ENCODE data around the gene RANBP9. TPM values are rescaled to one million over a fixed set of nuclear protein-coding genes. Genes with fewer than 3 reads are reported as not detected.
A peak's percentile ranks its signal among the peaks of the same experiment; 100 is the strongest.

The RANBP9 gene
- total RNA-seq, 2 donors from 2014 or later = 52.9 to 75.5 TPM

GRCh38 chr6:13689511-13690256 lies 22.0 kb downstream of the RANBP9 start:
- H3K36me3 Mint-ChIP-seq = peaks cover 8 to 53% of the 10 kb centered on the region in 2 donors
- DNase-seq (ENCODE audit: low spot score in 2 of 2) (no peak), ATAC-seq (peak; percentile 70 to 76)
- peak overlapping the region; percentile 18 to 19 for H3K27ac Mint-ChIP-seq
- peaks cover 5 to 8% of the 10 kb centered on the region in 2 donors for H3K9me3 Mint-ChIP-seq

- Mint-ChIP-seq H3K9me3 (peaks cover 5 to 8% of the 10 kb centered on the region in 2 donors), H3K36me3 (peaks cover 8 to 45% of the 10 kb centered on the region in 2 donors), H3K27ac (peak overlapping the region in 1 of 2 donors; percentile 29)
- ATAC-seq = peak in 1 of 2 donors; percentile 23
- no peak for DNase-seq (ENCODE audit: low spot score in 2 of 2)
Measured at GRCh38 chr6:13688692-13689196, 22.9 kb downstream of the RANBP9 start.

GRCh38 chr6:13687917-13688351 lies 23.7 kb downstream of the RANBP9 start:
- H3K36me3 Mint-ChIP-seq = peaks cover 8 to 41% of the 10 kb centered on the region in 2 donors
- H3K9me3 Mint-ChIP-seq = peaks cover 5 to 8% of the 10 kb centered on the region in 2 donors
- H3K27ac Mint-ChIP-seq = peak overlapping the region in 1 of 2 donors; percentile 29
- DNase-seq (ENCODE audit: low spot score in 2 of 2) (no peak), ATAC-seq (peak in 1 of 2 donors; percentile 31)

- Mint-ChIP-seq H3K27ac (no peak overlapping the region), H3K9me3 (peaks cover 4 to 5% of the 10 kb centered on the region in 2 donors), H3K36me3 (peaks cover 10 to 38% of the 10 kb centered on the region in 2 donors)
- no peak for DNase-seq (ENCODE audit: low spot score in 2 of 2)
- no peak for ATAC-seq
Measured at GRCh38 chr6:13684855-13685254, 26.8 kb downstream of the RANBP9 start.

GRCh38 chr6:13683038-13683437 lies 28.6 kb downstream of the RANBP9 start:
- peak overlapping the region in 1 of 2 donors; percentile 10 for H3K27ac Mint-ChIP-seq
- H3K9me3 Mint-ChIP-seq = no peaks in the 10 kb centered on the region
- ATAC-seq = no peak
- DNase-seq (ENCODE audit: low spot score in 2 of 2) = no peak
- H3K36me3 Mint-ChIP-seq = peaks cover 4 to 33% of the 10 kb centered on the region in 2 donors

- Mint-ChIP-seq H3K27ac (no peak overlapping the region), H3K36me3 (peaks cover 4 to 27% of the 10 kb centered on the region in 2 donors)
Measured at GRCh38 chr6:13682346-13682745, 29.3 kb downstream of the RANBP9 start.

GRCh38 chr6:13681305-13682061 lies 30.2 kb downstream of the RANBP9 start:
- H3K27ac Mint-ChIP-seq = peak overlapping the region; percentile 56 to 79
- peaks cover 5 to 6% of the 10 kb centered on the region in 2 donors for H3K9me3 Mint-ChIP-seq
- peaks cover 9 to 27% of the 10 kb centered on the region in 2 donors for H3K36me3 Mint-ChIP-seq
- peak; percentile 61 to 86 for ATAC-seq
- DNase-seq (ENCODE audit: low spot score in 2 of 2) = no peak

More at GRCh38 chr6:13682346-13682745, 29.3 kb downstream of the RANBP9 start:
- H3K9me3 Mint-ChIP-seq = no peaks in the 10 kb centered on the region
- DNase-seq (ENCODE audit: low spot score in 2 of 2) (no peak), ATAC-seq (no peak)

GRCh38 chr6:13680448-13680968 lies 31.1 kb downstream of the RANBP9 start:
- DNase-seq (ENCODE audit: low spot score in 2 of 2) (no peak), ATAC-seq (no peak)
- H3K27ac Mint-ChIP-seq = peak overlapping the region in 1 of 2 donors; percentile 56
- peaks cover 9 to 31% of the 10 kb centered on the region in 2 donors for H3K36me3 Mint-ChIP-seq
- peaks cover 5 to 6% of the 10 kb centered on the region in 2 donors for H3K9me3 Mint-ChIP-seq

- DNase-seq (ENCODE audit: low spot score in 2 of 2) (no peak), ATAC-seq (no peak)
- Mint-ChIP-seq H3K36me3 (peaks cover 9 to 31% of the 10 kb centered on the region in 2 donors), H3K27ac (no peak overlapping the region), H3K9me3 (peaks cover 5 to 6% of the 10 kb centered on the region in 2 donors)
Measured at GRCh38 chr6:13679996-13680395, 31.6 kb downstream of the RANBP9 start.

- H3K27ac Mint-ChIP-seq = no peak overlapping the region
- peaks cover 9 to 32% of the 10 kb centered on the region in 2 donors for H3K36me3 Mint-ChIP-seq
- DNase-seq (ENCODE audit: low spot score in 2 of 2) = no peak
- no peak for ATAC-seq
- H3K9me3 Mint-ChIP-seq = peaks cover 6 to 8% of the 10 kb centered on the region in 2 donors
Measured at GRCh38 chr6:13678255-13678983, 33.2 kb downstream of the RANBP9 start.

- DNase-seq (ENCODE audit: low spot score in 2 of 2) = no peak
- no peak for ATAC-seq
- H3K9me3 Mint-ChIP-seq = peaks cover 6 to 8% of the 10 kb centered on the region in 2 donors
- H3K27ac Mint-ChIP-seq = no peak overlapping the region
- peaks cover 9 to 37% of the 10 kb centered on the region in 2 donors for H3K36me3 Mint-ChIP-seq
Measured at GRCh38 chr6:13677878-13678254, 33.8 kb downstream of the RANBP9 start.

- Mint-ChIP-seq H3K27ac (no peak overlapping the region), H3K9me3 (peaks cover 6 to 8% of the 10 kb centered on the region in 2 donors), H3K36me3 (peaks cover 9 to 46% of the 10 kb centered on the region in 2 donors)
- DNase-seq (ENCODE audit: low spot score in 2 of 2) = no peak
- ATAC-seq = no peak
Measured at GRCh38 chr6:13676551-13677156, 35.0 kb downstream of the RANBP9 start.

- Mint-ChIP-seq H3K27ac (peak overlapping the region in 1 of 2 donors; percentile 0), H3K9me3 (peaks cover 6 to 8% of the 10 kb centered on the region in 2 donors), H3K36me3 (peaks cover 6 to 49% of the 10 kb centered on the region in 2 donors)
- DNase-seq (ENCODE audit: low spot score in 2 of 2) = no peak
- ATAC-seq = peak; percentile 36 to 71
Measured at GRCh38 chr6:13674533-13675190, 37.0 kb downstream of the RANBP9 start.

- Mint-ChIP-seq H3K36me3 (peaks cover 6 to 45% of the 10 kb centered on the region in 2 donors), H3K9me3 (peaks cover 6 to 8% of the 10 kb centered on the region in 2 donors), H3K27ac (no peak overlapping the region)
- DNase-seq (ENCODE audit: low spot score in 2 of 2) = no peak
- no peak for ATAC-seq
Measured at GRCh38 chr6:13673825-13674444, 37.7 kb downstream of the RANBP9 start.

GRCh38 chr6:13673368-13673767 lies 38.3 kb downstream of the RANBP9 start:
- DNase-seq (ENCODE audit: low spot score in 2 of 2) (no peak), ATAC-seq (no peak)
- H3K27ac Mint-ChIP-seq = no peak overlapping the region
- peaks cover 6 to 42% of the 10 kb centered on the region in 2 donors for H3K36me3 Mint-ChIP-seq
- H3K9me3 Mint-ChIP-seq = peaks cover 6 to 8% of the 10 kb centered on the region in 2 donors
